Osteoblast (primary cell): ENCODE data around the gene HYDIN. TPM values are rescaled to one million over a fixed set of nuclear protein-coding genes. Genes with fewer than 3 reads are reported as not detected.

Experiments used
- DNase-seq: peaks from one replicate; pipeline ENCODE4 v3.0.0; 2011; ENCODE audit warnings: low spot score, mixed read lengths; ENCODE audit not compliant: insufficient read length; ENCODE audit errors: missing footprints
- H2AFZ ChIP-seq: 2 replicates; pipeline ENCODE4 v1.6.0; 2011; ENCODE audit warnings: mild to moderate bottlenecking, low read length
- H3K27ac ChIP-seq: 2 replicates; pipeline ENCODE4 v1.5.1; 2011; ENCODE audit warnings: mild to moderate bottlenecking, low read depth, low read length, moderate library complexity
- H3K27me3 ChIP-seq: 2 replicates; pipeline ENCODE4 v1.6.0; 2012; ENCODE audit warnings: mild to moderate bottlenecking, control low read depth, inconsistent platforms, low read length, moderate library complexity; ENCODE audit not compliant: insufficient read depth
- H3K36me3 ChIP-seq: 2 replicates; pipeline ENCODE4 v1.5.1; 2011; ENCODE audit warnings: mild to moderate bottlenecking, low read length, control low read depth, moderate library complexity; ENCODE audit not compliant: insufficient read depth
- H3K4me1 ChIP-seq: 2 replicates; pipeline ENCODE4 v1.5.1; 2011; ENCODE audit warnings: mild to moderate bottlenecking, low read length, control low read depth, moderate library complexity; ENCODE audit not compliant: insufficient read depth
- H3K4me2 ChIP-seq: 2 replicates; pipeline ENCODE4 v1.6.0; 2011; ENCODE audit warnings: mild to moderate bottlenecking, low read length; ENCODE audit not compliant: insufficient read depth
- H3K4me3 ChIP-seq: fragments of 200-600 bp; sonication (generic); 3 replicates; pipeline ENCODE4 v1.5.1; 2012; ENCODE audit warnings: mild to moderate bottlenecking, low read length, inconsistent platforms; ENCODE audit not compliant: insufficient read depth
- H3K79me2 ChIP-seq: 2 replicates; pipeline ENCODE4 v1.6.0; 2012; ENCODE audit warnings: mild to moderate bottlenecking, low read length, control low read depth, inconsistent platforms; ENCODE audit not compliant: insufficient read depth
- H3K9me3 ChIP-seq: 2 replicates; pipeline ENCODE4 v1.5.1; 2011; ENCODE audit warnings: low read depth, low read length, control low read depth
- H4K20me1 ChIP-seq: 2 replicates; pipeline ENCODE4 v1.6.0; 2012; ENCODE audit warnings: mild to moderate bottlenecking, low read length, control low read depth; ENCODE audit not compliant: insufficient read depth
- CTCF ChIP-seq: IDR thresholded peaks from 2 replicates; pipeline ENCODE4 v1.5.1; 2011; ENCODE audit warnings: mild to moderate bottlenecking, low read depth, low read length, moderate library complexity; ENCODE audit errors: extremely low read depth
- total RNA-seq: library from RNA; depleted of rRNA; stranded (reverse); fragments of >200 nt; gene quantifications from 2 replicates; pipeline ENCODE4 v1.2.3, GENCODE V29; 2012

HYDIN gene
- total RNA-seq, 1 donor: 2.9 TPM

- Histone ChIP-seq H3K27ac (no peak overlapping the region), H3K27me3 (no peaks in the 10 kb centered on the region), H3K4me3 (no peak overlapping the region), H3K36me3 (peaks cover 5% of the 10 kb centered on the region), H4K20me1 (peaks cover 27% of the 10 kb centered on the region), H2AFZ (no peak overlapping the region), H3K79me2 (peaks cover 99% of the 10 kb centered on the region), H3K4me2 (no peak overlapping the region), H3K9me3 (no peaks in the 10 kb centered on the region), H3K4me1 (peaks cover 6% of the 10 kb centered on the region)
- no peak for TF ChIP-seq CTCF
- no peak for DNase-seq
These were observed 435.1 kb downstream of the HYDIN start for GRCh38 chr16:70795296-70795912.

DNA sequence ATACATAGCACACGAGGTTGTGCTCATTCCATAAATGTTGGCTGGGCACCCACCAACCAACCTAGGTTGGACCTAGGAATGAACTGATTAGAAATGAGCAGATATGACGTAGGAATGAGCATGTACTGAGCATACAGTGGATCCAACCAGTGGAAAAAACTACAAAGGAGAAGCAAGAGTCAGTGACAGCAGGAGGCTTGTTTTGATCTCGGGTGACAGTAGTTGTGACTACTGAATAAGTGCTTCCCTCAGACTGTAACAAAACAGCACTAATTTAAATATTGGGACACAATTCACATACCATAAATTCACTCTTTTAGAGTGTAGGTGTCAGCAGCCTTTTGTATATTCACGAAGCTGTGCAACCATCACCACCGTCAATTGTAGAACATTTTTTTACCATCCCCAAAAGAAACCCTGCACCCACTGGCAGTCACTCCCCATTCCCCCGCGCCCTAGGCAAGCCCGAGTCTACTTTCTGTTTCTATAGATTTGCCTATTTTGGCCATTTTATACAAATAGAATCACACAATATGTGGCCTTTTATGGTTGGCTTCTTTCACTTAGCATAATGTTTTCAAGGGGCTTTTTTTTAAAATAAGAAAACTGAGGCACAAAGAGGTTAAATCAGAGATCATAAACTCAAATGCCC is 436.5 kb downstream of the HYDIN start:
- Histone ChIP-seq H3K27me3 (no peaks in the 10 kb centered on the region), H3K4me1 (peaks cover 3% of the 10 kb centered on the region), H3K4me2 (no peak overlapping the region), H3K79me2 (peaks cover 99% of the 10 kb centered on the region), H3K9me3 (no peaks in the 10 kb centered on the region), H3K36me3 (peaks cover 5% of the 10 kb centered on the region), H3K4me3 (no peak overlapping the region), H4K20me1 (peaks cover 37% of the 10 kb centered on the region), H3K27ac (no peak overlapping the region), H2AFZ (no peak overlapping the region)
- no peak for DNase-seq
- no peak for TF ChIP-seq CTCF

GRCh38 chr16:70790815-70791214 is 439.7 kb downstream of the HYDIN start:
- Histone ChIP-seq H3K4me1 (peaks cover 8% of the 10 kb centered on the region), H3K9me3 (no peaks in the 10 kb centered on the region), H2AFZ (no peak overlapping the region), H4K20me1 (peaks cover 37% of the 10 kb centered on the region), H3K4me3 (no peak overlapping the region), H3K4me2 (no peak overlapping the region), H3K36me3 (no peaks in the 10 kb centered on the region), H3K27me3 (no peaks in the 10 kb centered on the region), H3K27ac (no peak overlapping the region), H3K79me2 (peaks cover 100% of the 10 kb centered on the region)
- DNase-seq: no peak
- TF ChIP-seq CTCF: no peak

- H3K79me2 ChIP-seq: peaks cover 100% of the 10 kb centered on the region
- no peak overlapping the region for H3K4me2 ChIP-seq
- H3K27ac ChIP-seq: no peak overlapping the region
- H2AFZ ChIP-seq: no peak overlapping the region
- H3K4me1 ChIP-seq: peaks cover 8% of the 10 kb centered on the region
- H4K20me1 ChIP-seq: peaks cover 37% of the 10 kb centered on the region
- peaks cover 10% of the 10 kb centered on the region for H3K36me3 ChIP-seq
- no peaks in the 10 kb centered on the region for H3K9me3 ChIP-seq
- no peak overlapping the region for H3K4me3 ChIP-seq
- TF ChIP-seq CTCF: no peak
- no peaks in the 10 kb centered on the region for H3K27me3 ChIP-seq
- DNase-seq: peak; percentile 86
These were observed 440.7 kb downstream of the HYDIN start for GRCh38 chr16:70789595-70790447.
